Measurements from ENCODE around the gene MGAM2.

Gene MGAM2

GRCh38 chr7:142120524-142120923 is 9.0 kb downstream of the MGAM2 start:
- no peak for DNase-seq (ENCODE audit: low read depth in 2 of 2)

- no peak for DNase-seq (ENCODE audit: low read depth in 2 of 2)
These were observed 11.7 kb downstream of the MGAM2 start for GRCh38 chr7:142123184-142123583.

- no peak for DNase-seq (ENCODE audit: low read depth in 2 of 2)
These were observed 13.9 kb downstream of the MGAM2 start for GRCh38 chr7:142125256-142125955.

- DNase-seq (ENCODE audit: low read depth in 2 of 2): no peak
These were observed 18.7 kb downstream of the MGAM2 start for GRCh38 chr7:142130267-142130666.

GRCh38 chr7:142131439-142132185 is 20.1 kb downstream of the MGAM2 start:
- DNase-seq (ENCODE audit: low read depth in 2 of 2): no peak

GRCh38 chr7:142133731-142134148 is 22.2 kb downstream of the MGAM2 start:
- DNase-seq (ENCODE audit: low read depth in 2 of 2): no peak

GRCh38 chr7:142134909-142135308 is 23.4 kb downstream of the MGAM2 start:
- no peak for DNase-seq (ENCODE audit: low read depth in 2 of 2)

- no peak for DNase-seq (ENCODE audit: low read depth in 2 of 2)
These were observed 27.5 kb downstream of the MGAM2 start for GRCh38 chr7:142138996-142139395.

GRCh38 chr7:142139597-142140400 is 28.3 kb downstream of the MGAM2 start:
- DNase-seq (ENCODE audit: low read depth in 2 of 2): no peak

GRCh38 chr7:142140401-142140959 is 29.0 kb downstream of the MGAM2 start:
- no peak for DNase-seq (ENCODE audit: low read depth in 2 of 2)

- no peak for DNase-seq (ENCODE audit: low read depth in 2 of 2)
These were observed 31.2 kb downstream of the MGAM2 start for GRCh38 chr7:142142702-142143101.

GRCh38 chr7:142146124-142146523 is 34.6 kb downstream of the MGAM2 start:
- DNase-seq (ENCODE audit: low read depth in 2 of 2): no peak

- DNase-seq (ENCODE audit: low read depth in 2 of 2): no peak
These were observed 38.8 kb downstream of the MGAM2 start for GRCh38 chr7:142150356-142150755.

GRCh38 chr7:142150869-142151268 is 39.4 kb downstream of the MGAM2 start:
- no peak for DNase-seq (ENCODE audit: low read depth in 2 of 2)

GRCh38 chr7:142152076-142152475 is 40.6 kb downstream of the MGAM2 start:
- DNase-seq (ENCODE audit: low read depth in 2 of 2): no peak

GRCh38 chr7:142153400-142153799 is 41.9 kb downstream of the MGAM2 start:
- DNase-seq (ENCODE audit: low read depth in 2 of 2): no peak

- no peak for DNase-seq (ENCODE audit: low read depth in 2 of 2)
These were observed 47.4 kb downstream of the MGAM2 start for GRCh38 chr7:142158736-142159496.

- no peak for DNase-seq (ENCODE audit: low read depth in 2 of 2)
These were observed 50.4 kb downstream of the MGAM2 start for GRCh38 chr7:142161921-142162320.

- no peak for DNase-seq (ENCODE audit: low read depth in 2 of 2)
These were observed 57.2 kb downstream of the MGAM2 start for GRCh38 chr7:142168746-142169145.

- no peak for DNase-seq (ENCODE audit: low read depth in 2 of 2)
These were observed 61.4 kb downstream of the MGAM2 start for GRCh38 chr7:142172932-142173331.

GRCh38 chr7:142174441-142174840 is 62.9 kb downstream of the MGAM2 start:
- DNase-seq (ENCODE audit: low read depth in 2 of 2): no peak

All from stimulated activated CD8-positive, alpha-beta memory T cell treated with anti-CD3 and anti-CD28 coated beads, Interleukin-15, amount 100 ng/mL, for 4 hours (primary cell).